Fibroblast of peridontal ligament (primary cell): Measurements from ENCODE around the gene CDC6.

Source experiments
- DNase-seq: peaks from one replicate; pipeline ENCODE4 v3.0.0-alpha.2; 2010; ENCODE audit errors: extremely low read depth

The CDC6 gene

DNA sequence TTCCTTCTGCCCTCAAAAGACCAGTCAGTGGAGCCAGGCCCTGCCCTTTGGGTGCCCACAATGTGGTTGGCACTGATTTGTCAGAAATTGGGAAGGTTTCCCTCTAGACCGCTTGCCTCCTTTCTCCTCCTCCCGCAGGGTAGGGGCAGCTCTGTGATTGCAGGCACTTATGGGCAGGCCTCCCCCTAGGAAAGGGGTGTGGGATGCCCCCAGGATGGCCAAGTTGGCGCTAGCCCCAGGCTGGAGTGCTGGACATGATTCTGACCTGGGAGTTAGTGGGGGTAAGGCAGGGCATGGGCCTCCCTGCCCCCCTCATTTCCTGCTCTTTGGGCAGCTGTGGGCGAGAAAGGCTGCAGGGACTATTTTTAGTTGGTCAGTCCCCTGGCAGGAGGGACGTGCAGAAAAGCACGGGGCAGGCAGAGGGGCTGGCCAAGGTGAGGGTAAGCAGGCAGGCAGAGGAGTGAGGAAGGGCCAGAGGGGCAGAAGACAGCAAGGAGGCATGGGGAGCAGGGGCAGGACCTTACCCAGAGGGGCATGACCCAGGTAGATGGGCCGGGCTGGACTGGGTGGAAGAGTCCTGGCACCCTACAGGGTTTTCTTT, 24.6 kb downstream of the CDC6 start:
- no peak for DNase-seq

DNA sequence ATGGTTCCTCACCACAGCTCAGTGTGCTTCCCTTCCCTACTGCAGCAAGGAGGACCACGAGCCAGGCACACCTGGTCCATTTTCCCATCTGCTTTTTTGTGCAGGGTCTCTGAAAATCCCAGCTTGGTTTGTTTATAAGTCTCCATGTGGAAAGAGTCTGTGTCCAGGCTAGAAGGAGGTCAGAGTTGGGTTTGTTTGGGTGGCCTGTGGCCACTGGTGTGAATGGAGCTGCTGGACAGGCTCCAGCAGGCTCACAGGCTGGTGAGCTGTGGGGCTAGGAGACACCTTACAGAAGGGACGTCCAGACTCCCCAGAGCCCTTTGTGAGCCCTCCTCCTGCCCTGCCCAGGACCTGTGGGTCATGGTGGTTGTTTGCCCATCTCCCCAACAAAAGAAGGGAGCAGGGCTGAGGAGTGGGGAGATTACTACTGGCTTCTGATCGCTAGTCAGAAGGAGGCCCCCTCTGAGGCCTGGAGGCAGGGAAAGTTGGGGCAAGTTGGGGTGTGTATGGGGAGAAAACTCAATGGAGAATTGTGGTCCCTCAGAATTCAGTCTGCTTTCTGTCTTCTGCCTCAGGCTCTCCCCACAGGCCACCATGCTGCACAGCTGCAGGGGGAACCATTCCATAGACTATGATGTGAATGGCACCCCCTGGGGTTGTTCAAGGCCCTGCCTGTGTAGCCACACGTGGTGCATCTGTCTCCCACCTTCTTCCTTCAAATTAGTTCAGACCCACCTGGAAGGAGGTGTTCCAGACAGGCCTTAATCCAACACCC, 25.4 kb downstream of the CDC6 start:
- no peak for DNase-seq

- DNase-seq = peak; percentile 69
Observed at GRCh38 chr17:40313668-40314583, 26.2 kb downstream of the CDC6 start.

DNA sequence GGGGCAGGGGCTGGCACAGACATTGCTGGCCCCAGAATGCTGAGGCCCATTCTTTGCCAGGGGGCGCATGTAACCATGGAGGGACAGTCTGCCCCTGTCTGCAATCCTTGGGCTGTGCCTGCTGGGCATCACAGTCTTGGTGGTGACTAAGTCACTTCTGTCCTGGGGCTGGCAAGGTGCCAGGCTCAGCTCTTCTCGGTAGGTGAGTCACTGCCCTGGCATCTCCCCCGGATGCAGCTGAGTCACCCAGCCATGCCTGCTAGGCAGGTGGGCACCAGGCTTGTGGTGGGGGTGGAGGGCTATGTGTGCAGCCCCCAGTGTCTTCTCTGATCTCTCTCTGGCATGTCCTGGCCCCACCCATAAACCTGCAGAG, 26.9 kb downstream of the CDC6 start:
- DNase-seq = peak; percentile 66

DNA sequence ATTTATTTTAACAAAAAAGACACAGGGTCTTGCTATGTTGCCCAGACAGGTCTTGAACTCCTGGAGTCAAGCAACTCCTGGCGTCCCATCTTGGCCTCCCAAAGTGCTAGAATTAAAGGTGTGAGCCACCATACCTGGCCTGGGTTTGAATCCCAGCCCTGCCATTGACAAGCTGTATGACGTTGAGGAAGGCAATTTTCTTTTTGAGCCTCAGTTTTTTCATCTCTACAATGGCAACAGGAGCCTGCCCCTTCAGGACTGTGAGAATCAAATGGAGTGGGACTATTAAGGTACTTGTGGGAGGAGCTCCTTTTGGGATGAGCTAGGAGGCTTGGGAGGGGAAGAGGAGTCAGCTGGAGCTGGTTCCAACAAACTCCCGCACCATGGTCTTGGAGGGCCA, 27.5 kb downstream of the CDC6 start:
- no peak for DNase-seq

DNA sequence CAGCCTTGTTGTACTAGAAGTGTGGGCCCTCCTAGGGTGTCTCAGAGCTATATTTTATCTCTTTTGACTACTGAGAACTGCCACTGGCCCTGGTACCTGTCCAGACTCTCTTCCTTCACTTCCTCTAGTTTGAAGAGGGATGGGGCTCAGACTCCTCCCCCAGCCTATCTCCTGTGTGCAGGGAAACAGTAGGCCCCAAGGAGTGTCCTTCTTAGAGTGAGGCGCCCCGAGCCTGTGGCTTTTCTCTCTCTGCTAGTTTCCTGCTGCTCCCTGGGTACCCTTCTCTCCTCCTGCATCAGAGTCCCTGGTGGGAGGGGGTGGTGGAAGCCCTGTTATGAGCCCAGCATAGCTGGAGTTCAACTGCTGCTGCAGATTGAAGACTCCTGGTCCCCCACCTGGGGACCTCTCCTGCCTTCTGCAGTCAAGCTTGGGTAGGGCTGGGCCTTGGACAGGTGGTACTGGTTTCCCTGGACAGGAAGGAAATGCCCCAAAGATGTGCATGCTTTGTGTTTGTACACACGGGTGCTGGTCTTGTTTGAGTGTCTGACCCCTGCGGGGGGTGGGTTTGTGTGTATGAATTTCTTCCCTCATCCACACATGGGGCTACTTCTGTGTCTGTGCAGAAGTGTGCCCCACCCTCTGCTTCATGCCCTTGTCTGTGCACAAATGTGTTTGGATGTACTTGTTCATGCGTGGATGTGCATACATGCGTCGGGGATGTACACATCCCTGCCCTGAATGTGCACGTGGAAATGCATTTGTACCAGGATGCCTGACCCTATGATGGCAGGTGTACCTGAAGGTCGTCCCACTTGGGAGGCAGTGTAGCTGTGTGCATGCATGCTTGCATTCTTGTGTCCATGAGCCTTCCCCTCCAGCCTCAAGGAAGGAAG, 28.2 kb downstream of the CDC6 start:
- no peak for DNase-seq

- peak; percentile 72 for DNase-seq
Observed at GRCh38 chr17:40316571-40317344, 29.1 kb downstream of the CDC6 start.

DNA sequence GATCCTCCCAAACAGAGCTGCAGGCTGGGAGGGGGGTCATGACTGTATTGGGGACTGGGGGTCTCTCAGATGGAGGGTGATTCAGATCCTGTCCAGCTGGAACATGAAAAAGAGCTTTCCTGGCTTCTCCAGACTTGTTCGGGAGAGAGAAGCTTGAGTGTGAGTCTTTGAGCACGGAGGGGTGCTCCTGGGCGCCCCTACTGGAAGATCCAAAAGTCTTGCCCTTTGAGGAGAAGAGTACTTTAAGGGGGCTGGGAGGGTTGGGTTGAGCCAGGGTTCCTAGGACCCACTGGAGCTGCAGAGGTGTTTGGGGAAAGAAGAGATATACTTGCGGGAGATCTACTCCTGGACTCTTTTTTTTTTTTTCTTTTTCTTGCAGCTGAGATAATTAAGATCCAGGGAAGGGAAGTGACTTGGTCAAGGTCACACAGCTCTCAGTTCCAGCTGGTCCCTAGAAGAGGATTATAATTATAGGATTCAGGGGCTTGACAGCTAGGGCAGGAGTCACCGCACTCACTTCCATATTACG, 29.7 kb downstream of the CDC6 start:
- DNase-seq = peak; percentile 72

- peak; percentile 90 for DNase-seq
Observed at GRCh38 chr17:40317880-40318829, 30.5 kb downstream of the CDC6 start.

DNA sequence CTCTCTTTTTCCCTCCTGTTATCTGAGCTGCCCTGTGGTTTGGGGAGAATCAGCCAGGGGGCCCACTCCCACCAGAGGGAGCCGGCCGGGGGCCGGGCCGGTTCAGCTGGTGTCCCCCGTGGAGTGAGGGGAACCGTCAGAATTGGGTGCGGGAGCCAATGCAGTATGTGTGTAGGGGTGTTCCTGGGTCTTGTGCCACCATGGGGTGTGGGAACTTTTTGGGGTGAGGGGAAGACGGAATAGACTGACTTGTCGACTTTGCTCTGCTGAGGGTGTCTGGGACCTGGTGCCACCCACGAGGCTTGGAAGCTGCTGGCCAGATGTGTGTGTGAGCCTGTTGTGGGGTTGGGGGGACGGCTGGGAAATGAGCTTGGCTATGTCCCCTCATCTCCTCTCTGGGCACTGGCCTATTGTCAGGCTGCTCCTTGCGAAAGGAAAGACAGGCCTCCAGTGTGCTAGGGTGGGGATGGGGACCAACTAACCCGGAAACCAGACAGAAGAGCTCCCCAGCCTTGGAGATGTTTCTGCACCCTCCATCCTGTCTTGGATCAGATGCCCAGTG, 31.2 kb downstream of the CDC6 start:
- DNase-seq = no peak

DNA sequence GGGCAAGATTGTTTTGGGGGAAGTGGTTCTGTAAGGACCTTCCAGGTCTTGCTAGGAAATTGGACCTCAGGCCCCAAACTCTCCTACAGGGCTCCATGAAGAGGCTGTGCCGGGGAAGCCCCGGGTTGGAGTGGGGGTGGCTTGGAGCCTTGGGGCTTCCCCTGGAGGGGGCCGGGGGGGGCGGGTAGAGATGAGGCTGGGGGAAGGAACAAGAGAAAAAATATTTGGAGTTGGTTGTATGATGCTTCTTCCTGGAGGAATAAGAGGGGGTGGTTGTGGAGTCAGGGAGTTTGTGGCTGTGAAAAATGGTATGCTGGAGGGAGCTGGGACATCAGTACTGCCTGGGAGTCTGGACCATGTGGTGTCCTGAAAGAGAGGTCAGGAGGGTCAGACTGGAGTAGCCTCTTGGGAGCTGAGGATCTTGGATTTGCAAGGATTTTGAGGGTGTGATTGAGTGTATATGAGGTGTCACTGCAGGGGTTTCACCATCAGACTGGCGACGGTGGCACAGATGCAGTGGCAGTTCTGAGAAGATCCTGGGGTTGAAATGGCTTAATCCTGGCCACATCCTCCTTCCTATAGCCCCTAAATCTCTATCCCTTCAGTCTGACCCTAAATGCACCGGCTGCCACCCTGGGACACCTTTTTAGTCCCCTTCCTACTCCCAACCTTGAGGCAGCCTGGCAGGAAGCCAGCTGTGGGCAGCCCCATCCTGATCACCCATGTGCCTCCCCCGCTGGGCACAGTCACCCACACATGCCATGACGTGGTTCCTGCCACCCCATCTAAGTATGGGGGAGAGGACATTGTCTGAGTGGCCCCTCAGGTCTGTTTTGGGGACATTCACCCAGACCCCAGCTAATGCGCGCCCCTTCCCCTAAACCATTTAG, 32.2 kb downstream of the CDC6 start:
- DNase-seq = no peak

GRCh38 chr17:40320756-40321523, 33.3 kb downstream of the CDC6 start:
- DNase-seq = peak; percentile 47

DNA sequence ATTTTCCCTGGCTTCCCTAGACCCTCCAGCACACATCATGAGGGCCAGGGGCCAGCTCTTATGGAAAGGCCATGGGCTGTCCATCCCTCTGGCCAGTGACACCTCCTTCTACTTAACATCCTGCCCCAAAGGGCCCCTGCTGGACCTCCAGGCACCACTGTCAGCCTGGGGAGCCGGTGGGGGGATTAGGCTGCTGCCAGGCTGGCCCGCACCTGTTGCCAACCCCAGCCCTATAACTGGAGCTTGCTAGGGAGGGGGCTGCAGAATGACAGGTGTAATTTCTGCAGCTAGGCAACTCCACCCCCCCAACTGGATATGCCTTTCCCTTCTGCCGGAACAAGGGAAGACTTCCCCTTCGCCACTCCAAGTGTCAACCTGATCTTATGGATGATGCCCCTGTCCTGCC, 33.8 kb downstream of the CDC6 start:
- no peak for DNase-seq

GRCh38 chr17:40321961-40322357, 34.3 kb downstream of the CDC6 start:
- DNase-seq = no peak

GRCh38 chr17:40322358-40323315, 35.0 kb downstream of the CDC6 start:
- peak; percentile 83 for DNase-seq
